Progenitor cell of endocrine pancreas (in vitro differentiated cells): ENCODE results near the gene SLF2. TPM values are rescaled to one million over a fixed set of nuclear protein-coding genes. Genes with fewer than 3 reads are reported as not detected.

Source experiments
- DNase-seq: peaks from one replicate; pipeline ENCODE4 v3.0.0; 2021; ENCODE audit warnings: low spot score; ENCODE audit not compliant: unreplicated experiment
- H3K27ac Mint-ChIP-seq: 2 replicates; pipeline ENCODE4 v1.8.0; 2021; ENCODE audit warnings: mild to moderate bottlenecking, moderate library complexity, mixed read lengths
- H3K27me3 Mint-ChIP-seq: 2 replicates; pipeline ENCODE4 v1.8.0; 2021; ENCODE audit warnings: mixed read lengths
- H3K36me3 Mint-ChIP-seq: 2 replicates; pipeline ENCODE4 v1.8.0; 2022; ENCODE audit warnings: mixed read lengths; ENCODE audit not compliant: insufficient read depth
- H3K4me1 Mint-ChIP-seq: 2 replicates; pipeline ENCODE4 v1.8.0; 2021; ENCODE audit warnings: low read depth, mixed read lengths
- H3K4me3 Mint-ChIP-seq: 2 replicates; pipeline ENCODE4 v1.8.0; 2021; ENCODE audit warnings: low read depth, mild to moderate bottlenecking, moderate library complexity, mixed read lengths
- H3K9me3 Mint-ChIP-seq: 2 replicates; pipeline ENCODE4 v1.8.0; 2021; ENCODE audit warnings: low read depth, mixed read lengths
- CTCF ChIP-seq: fragments of 200-600 bp; sonication (generic); IDR thresholded peaks from one replicate; pipeline ENCODE4 v1.5.0; 2021; ENCODE audit warnings: antibody characterized with exemption, mild to moderate bottlenecking; ENCODE audit not compliant: unreplicated experiment
- total RNA-seq: library from RNA; stranded (reverse); gene quantifications from 2 replicates; pipeline ENCODE4 v1.2.1, GENCODE V29; 2021

SLF2 gene
- total RNA-seq, 1 donor from 2014 or later, result 31.8 TPM

GRCh38 chr10:100866010-100866409 is 46.8 kb upstream of the SLF2 start:
- peaks cover 80% of the 10 kb centered on the region for H3K27me3 Mint-ChIP-seq
- H3K4me3 Mint-ChIP-seq, result no peak overlapping the region
- no peak for DNase-seq
- H3K4me1 Mint-ChIP-seq, result peaks cover 11% of the 10 kb centered on the region
- H3K36me3 Mint-ChIP-seq, result no peaks in the 10 kb centered on the region
- no peaks in the 10 kb centered on the region for H3K9me3 Mint-ChIP-seq
- no peak overlapping the region for H3K27ac Mint-ChIP-seq
- TF ChIP-seq CTCF, result no peak

GRCh38 chr10:100866575-100867098 is 46.1 kb upstream of the SLF2 start:
- TF ChIP-seq CTCF, result no peak
- H3K4me3 Mint-ChIP-seq, result no peak overlapping the region
- H3K9me3 Mint-ChIP-seq, result no peaks in the 10 kb centered on the region
- no peaks in the 10 kb centered on the region for H3K36me3 Mint-ChIP-seq
- peaks cover 74% of the 10 kb centered on the region for H3K27me3 Mint-ChIP-seq
- H3K4me1 Mint-ChIP-seq, result peaks cover 11% of the 10 kb centered on the region
- DNase-seq, result no peak
- no peak overlapping the region for H3K27ac Mint-ChIP-seq

- no peaks in the 10 kb centered on the region for H3K36me3 Mint-ChIP-seq
- no peak for TF ChIP-seq CTCF
- no peak overlapping the region for H3K4me3 Mint-ChIP-seq
- H3K27ac Mint-ChIP-seq, result no peak overlapping the region
- H3K9me3 Mint-ChIP-seq, result no peaks in the 10 kb centered on the region
- no peak for DNase-seq
- peaks cover 66% of the 10 kb centered on the region for H3K27me3 Mint-ChIP-seq
- H3K4me1 Mint-ChIP-seq, result peaks cover 11% of the 10 kb centered on the region
Observed at GRCh38 chr10:100867261-100867963, 45.4 kb upstream of the SLF2 start.

- no peak overlapping the region for H3K27ac Mint-ChIP-seq
- peaks cover 64% of the 10 kb centered on the region for H3K27me3 Mint-ChIP-seq
- TF ChIP-seq CTCF, result no peak
- no peak overlapping the region for H3K4me3 Mint-ChIP-seq
- no peak for DNase-seq
- peaks cover 11% of the 10 kb centered on the region for H3K4me1 Mint-ChIP-seq
- H3K36me3 Mint-ChIP-seq, result no peaks in the 10 kb centered on the region
- no peaks in the 10 kb centered on the region for H3K9me3 Mint-ChIP-seq
Observed at GRCh38 chr10:100868382-100868781, 44.4 kb upstream of the SLF2 start.

- no peak overlapping the region for H3K27ac Mint-ChIP-seq
- peaks cover 11% of the 10 kb centered on the region for H3K4me1 Mint-ChIP-seq
- no peaks in the 10 kb centered on the region for H3K9me3 Mint-ChIP-seq
- H3K4me3 Mint-ChIP-seq, result no peak overlapping the region
- DNase-seq, result no peak
- H3K27me3 Mint-ChIP-seq, result peaks cover 65% of the 10 kb centered on the region
- no peaks in the 10 kb centered on the region for H3K36me3 Mint-ChIP-seq
- no peak for TF ChIP-seq CTCF
Observed at GRCh38 chr10:100869399-100869798, 43.4 kb upstream of the SLF2 start.
